Activated naive CD8-positive, alpha-beta T cell (primary cell): ENCODE results near the gene NTN1.

Experiments
- H3K27ac Mint-ChIP-seq: one replicate; pipeline ENCODE4 v1.8.0; 2021; ENCODE audit warnings: mixed read lengths
- H3K27me3 Mint-ChIP-seq: one replicate; pipeline ENCODE4 v1.8.0; 2021; ENCODE audit warnings: mixed read lengths
- H3K36me3 Mint-ChIP-seq: one replicate; pipeline ENCODE4 v1.8.0; 2021; ENCODE audit warnings: mixed read lengths
- H3K4me1 Mint-ChIP-seq: one replicate; pipeline ENCODE4 v1.8.0; 2021; ENCODE audit warnings: low read depth, mixed read lengths
- H3K4me3 Mint-ChIP-seq: one replicate; pipeline ENCODE4 v1.8.0; 2021; ENCODE audit warnings: mild to moderate bottlenecking, mixed read lengths
- H3K9me3 Mint-ChIP-seq: one replicate; pipeline ENCODE4 v1.8.0; 2021; ENCODE audit warnings: low read depth, mixed read lengths

NTN1 gene

DNA sequence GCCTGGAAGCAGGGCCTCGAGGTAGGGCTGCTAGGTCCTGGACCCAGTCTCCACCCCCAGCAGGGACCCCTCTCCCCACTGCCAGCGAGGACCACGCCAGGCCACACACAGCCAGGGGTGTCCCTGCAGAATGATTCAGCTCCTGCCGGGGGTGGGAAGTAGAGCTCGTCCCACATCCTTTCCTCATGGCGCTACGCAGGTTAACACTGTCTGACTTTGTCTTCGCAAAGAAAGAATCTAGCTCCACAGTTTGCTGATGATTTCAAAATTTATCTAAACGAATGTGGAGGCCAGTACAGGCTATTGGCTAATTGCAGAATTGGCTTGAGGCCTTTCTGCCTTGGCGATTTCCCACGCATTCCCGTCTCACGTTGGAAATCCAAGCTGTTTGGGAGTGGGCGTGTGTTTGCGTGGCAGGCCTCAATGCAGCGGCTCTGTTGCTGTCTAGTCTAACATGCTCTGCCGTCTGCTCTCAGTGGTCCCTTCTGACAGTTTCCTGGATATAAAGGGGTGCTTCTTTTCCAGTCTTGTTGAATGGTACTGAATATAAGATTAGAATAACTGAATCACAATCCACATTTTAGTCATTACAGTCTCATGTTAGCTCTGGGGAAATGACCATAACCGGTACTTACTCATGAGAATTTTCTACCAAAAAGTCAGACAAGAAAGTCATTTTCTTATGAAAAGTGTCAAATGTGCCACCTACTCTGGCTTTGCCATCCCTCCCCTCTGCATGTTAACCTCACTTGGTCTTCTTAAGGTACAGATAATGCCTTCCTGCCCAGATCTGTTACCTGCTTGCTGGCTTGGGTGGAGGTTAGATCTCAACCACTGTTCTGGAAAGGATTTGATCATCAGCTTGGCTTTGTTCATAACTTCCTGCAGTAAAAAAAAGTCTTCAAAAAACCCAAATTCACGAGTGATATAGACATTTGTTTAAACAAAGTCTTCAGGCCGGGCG is 252.4 kb downstream of the NTN1 start:
- Mint-ChIP-seq H3K9me3 (no peaks in the 10 kb centered on the region), H3K4me3 (peak overlapping the region; percentile 60), H3K36me3 (peaks cover 16% of the 10 kb centered on the region), H3K27ac (peak overlapping the region; percentile 96), H3K27me3 (no peaks in the 10 kb centered on the region), H3K4me1 (peaks cover 21% of the 10 kb centered on the region)

DNA sequence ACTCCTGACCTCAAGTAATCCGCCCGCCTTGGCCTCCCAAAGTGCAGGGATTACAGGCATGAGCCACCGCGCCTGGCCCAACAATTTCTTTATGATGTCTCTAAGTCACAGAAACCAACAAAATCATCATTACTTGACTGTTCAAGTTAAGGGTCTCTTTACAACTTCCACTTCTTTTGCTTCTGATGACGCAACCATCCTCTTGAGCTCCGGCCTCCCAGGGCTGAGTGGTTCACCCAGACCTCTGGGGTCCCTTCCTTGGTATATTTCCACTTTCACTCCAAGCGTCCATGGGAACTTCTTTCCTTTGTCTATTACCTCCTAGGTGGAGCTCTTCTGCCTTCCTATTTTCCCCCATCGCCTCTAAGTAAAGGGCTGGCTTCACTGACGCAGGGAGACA is 253.7 kb downstream of the NTN1 start:
- Mint-ChIP-seq H3K36me3 (peaks cover 12% of the 10 kb centered on the region), H3K4me1 (peaks cover 21% of the 10 kb centered on the region), H3K27ac (peak overlapping the region; percentile 64), H3K27me3 (no peaks in the 10 kb centered on the region), H3K9me3 (no peaks in the 10 kb centered on the region), H3K4me3 (no peak overlapping the region)

DNA sequence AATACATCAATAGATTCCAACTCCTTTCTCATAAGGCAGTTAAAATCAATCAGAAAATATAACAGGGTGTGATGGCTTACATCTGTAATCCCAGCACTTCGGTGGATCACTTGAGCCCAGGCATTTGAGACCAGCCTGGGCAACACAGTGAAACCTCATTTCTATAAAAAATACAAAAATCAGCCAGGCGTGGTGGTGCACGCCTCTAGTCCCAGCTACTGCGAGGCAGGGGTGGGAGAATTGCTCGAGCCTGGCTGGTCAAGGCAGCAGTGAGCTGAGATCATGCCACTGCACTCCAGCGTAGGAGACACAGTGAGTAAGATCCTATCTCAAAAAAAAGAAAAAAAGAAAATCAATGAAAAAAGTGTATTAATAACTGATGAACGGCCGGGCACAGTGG is 258.6 kb downstream of the NTN1 start:
- Mint-ChIP-seq H3K27me3 (no peaks in the 10 kb centered on the region), H3K4me3 (no peak overlapping the region), H3K9me3 (no peaks in the 10 kb centered on the region), H3K27ac (no peak overlapping the region), H3K4me1 (peaks cover 4% of the 10 kb centered on the region), H3K36me3 (peaks cover 12% of the 10 kb centered on the region)

DNA sequence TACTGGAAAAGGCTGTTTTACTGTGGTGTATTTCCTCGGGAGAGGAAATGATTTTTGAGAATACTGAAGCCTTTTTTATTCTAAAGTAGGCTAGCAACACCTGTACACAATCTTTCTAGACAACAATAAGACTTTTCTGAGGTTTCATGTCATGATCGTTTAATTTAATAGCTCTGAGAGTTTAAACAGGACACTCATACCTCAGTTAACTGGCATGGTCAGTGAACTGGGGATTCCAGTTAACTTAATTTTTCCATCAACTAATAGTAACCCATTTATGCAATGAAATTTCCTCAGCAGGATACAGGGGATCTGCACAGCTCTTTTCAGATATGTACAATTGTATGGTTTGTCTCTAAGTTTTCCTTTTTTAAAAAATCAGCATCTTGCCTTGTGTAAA is 262.6 kb downstream of the NTN1 start:
- H3K4me3 Mint-ChIP-seq, result no peak overlapping the region
- peaks cover 4% of the 10 kb centered on the region for H3K4me1 Mint-ChIP-seq
- H3K36me3 Mint-ChIP-seq, result peaks cover 5% of the 10 kb centered on the region
- no peaks in the 10 kb centered on the region for H3K9me3 Mint-ChIP-seq
- no peaks in the 10 kb centered on the region for H3K27me3 Mint-ChIP-seq
- no peak overlapping the region for H3K27ac Mint-ChIP-seq

DNA sequence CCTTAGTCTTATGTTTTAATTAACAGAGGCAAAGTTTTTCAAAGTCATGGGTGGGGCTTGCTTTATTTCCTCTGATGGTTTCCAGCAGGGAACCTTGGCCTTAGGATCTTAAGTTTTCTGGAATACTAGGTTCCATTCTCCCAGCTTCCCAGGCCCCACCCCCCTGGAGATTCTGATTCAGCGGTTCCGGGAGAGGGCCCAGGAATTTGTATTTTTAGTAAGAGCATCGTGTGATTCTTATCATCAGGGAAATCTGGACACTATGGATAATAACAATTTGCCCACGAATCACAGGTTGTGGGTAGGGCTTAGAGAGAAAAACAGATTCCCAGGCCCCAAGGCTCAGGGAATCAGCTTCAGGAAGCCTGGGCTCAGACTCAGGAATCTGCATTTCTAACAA is 263.6 kb downstream of the NTN1 start:
- Mint-ChIP-seq H3K4me3 (no peak overlapping the region), H3K27ac (no peak overlapping the region), H3K27me3 (no peaks in the 10 kb centered on the region), H3K4me1 (peaks cover 14% of the 10 kb centered on the region), H3K9me3 (no peaks in the 10 kb centered on the region), H3K36me3 (peaks cover 5% of the 10 kb centered on the region)

DNA sequence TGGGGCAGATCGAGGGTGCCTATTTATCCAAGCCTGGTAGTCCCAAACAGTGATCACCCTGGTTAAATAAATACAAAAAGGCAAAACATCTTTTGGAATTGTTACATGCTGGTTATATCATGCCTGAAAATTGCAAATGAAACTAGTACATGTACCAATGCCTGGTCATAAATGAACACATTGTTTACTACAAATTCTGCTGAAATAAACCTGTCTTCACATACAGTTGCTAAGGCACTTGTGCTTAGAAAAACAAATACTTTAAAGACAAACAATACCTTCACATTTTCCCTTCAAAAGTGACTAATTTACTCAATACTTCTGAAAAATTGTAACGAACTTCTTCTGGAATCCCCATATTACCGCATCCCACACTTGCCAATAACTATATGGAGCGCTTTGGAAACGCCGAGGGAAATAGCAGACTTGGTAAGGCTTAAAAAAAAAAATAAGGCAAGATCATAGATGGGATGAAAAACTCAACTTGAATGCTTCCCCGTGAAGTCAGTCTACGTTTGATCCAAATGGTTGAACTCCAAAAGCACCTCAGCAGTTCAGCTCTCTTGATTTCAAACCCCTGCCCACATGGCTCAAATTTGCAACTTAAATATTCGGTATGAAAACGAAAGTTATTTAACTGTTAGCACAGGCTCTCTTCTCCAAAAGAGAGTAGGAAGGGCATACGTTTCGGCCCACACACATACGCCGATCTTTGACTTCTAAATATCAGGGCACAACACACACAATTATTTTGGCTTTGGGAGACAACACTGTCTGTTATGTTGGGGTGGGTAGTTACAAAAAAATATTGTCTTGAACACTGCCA is 264.5 kb downstream of the NTN1 start:
- H3K36me3 Mint-ChIP-seq, result peaks cover 5% of the 10 kb centered on the region
- H3K9me3 Mint-ChIP-seq, result no peaks in the 10 kb centered on the region
- peak overlapping the region; percentile 16 for H3K27ac Mint-ChIP-seq
- peaks cover 23% of the 10 kb centered on the region for H3K4me1 Mint-ChIP-seq
- no peak overlapping the region for H3K4me3 Mint-ChIP-seq
- no peaks in the 10 kb centered on the region for H3K27me3 Mint-ChIP-seq

DNA sequence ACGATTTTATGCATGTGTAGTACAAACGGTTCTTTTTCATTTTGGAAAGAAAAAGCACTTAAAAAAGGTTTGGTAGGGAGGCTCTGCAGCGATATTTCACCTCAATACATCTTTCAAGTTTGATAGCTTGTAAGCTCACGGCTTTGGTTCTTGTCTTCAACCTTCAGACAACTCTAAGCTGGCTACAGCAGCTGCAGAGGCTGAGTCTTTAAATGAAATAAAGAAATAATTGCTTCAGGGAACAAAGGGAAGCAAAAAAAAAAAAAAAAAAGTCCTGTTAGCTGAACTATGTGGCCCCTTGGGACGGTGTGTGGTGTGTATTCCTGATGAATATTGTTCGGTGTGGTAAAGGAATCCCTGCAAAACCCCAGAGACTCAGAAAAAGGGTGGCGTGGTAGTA is 265.1 kb downstream of the NTN1 start:
- Mint-ChIP-seq H3K9me3 (no peaks in the 10 kb centered on the region), H3K4me3 (no peak overlapping the region), H3K27ac (no peak overlapping the region), H3K27me3 (no peaks in the 10 kb centered on the region), H3K4me1 (peaks cover 25% of the 10 kb centered on the region), H3K36me3 (peaks cover 2% of the 10 kb centered on the region)

DNA sequence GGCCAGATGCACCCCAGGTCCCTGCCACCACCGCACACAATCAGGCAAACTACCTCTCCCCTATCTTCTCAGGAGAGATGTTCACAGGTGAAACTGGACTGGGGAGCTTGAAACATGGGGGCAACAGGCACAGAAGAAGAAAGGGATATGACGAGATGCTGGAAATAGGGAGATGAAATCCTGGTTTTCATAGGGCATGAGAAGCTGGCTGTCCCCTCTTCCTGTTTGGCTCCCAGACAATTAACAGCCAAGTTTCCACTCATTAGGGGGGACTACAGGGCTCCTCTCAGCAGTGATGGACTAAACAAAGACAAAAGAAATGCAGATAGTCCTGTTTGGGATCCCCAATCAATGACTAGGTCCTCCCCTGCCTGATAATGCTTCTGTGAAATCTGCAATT is 266.0 kb downstream of the NTN1 start:
- peaks cover 1% of the 10 kb centered on the region for H3K36me3 Mint-ChIP-seq
- H3K9me3 Mint-ChIP-seq, result no peaks in the 10 kb centered on the region
- no peak overlapping the region for H3K4me3 Mint-ChIP-seq
- H3K4me1 Mint-ChIP-seq, result peaks cover 31% of the 10 kb centered on the region
- H3K27ac Mint-ChIP-seq, result peak overlapping the region; percentile 22
- H3K27me3 Mint-ChIP-seq, result no peaks in the 10 kb centered on the region

DNA sequence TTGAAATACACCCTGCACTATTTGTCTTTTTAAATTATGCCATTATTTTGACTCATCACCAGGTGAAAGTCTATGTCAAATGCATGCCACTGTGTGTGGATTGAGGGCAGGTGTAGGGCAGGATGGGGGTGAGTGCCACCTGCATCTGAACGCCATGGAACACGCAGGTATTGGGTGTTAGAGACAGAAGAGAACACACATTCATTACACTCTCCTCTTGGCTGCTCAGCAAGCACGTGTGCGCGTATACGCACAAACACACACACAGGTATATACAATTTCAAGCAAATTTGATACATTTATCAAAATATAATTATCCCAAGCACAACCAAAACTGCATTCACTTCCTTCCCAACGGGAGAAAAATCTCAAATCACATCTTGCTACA is 268.9 kb downstream of the NTN1 start:
- Mint-ChIP-seq H3K36me3 (no peaks in the 10 kb centered on the region), H3K4me3 (peak overlapping the region; percentile 14), H3K4me1 (peaks cover 37% of the 10 kb centered on the region), H3K27ac (peak overlapping the region; percentile 73), H3K9me3 (no peaks in the 10 kb centered on the region), H3K27me3 (no peaks in the 10 kb centered on the region)

DNA sequence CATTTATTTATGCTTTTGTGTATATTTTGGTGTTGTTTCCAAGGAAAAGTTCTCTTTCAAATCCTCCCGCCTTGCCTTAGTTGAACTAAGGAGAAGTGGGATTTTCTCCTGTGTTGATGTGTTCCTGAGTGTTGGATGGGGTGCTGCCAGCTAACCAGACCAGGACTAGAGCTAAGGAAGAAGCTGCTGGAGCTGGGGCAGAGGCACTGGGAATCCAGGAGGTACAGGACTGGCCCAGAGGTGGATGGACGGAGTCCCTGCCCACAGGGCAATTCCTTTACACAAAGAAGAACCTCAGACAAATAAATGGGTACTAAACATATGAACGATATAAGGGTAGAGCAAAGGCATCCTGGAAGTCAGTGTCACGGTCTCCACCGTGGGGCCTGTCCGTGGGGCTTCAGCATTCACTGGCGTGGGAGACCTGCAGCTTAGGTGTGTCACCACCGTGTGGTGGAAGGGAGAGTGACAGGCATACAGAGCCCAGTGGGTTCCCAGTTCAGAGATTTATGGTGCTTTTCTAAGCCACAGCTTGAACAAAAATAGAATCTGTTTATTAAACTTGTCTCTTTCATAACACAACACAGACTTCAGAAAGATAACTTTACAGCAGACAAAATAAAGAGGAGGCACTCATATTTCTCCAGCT is 270.7 kb downstream of the NTN1 start:
- Mint-ChIP-seq H3K27me3 (no peaks in the 10 kb centered on the region), H3K4me3 (no peak overlapping the region), H3K36me3 (no peaks in the 10 kb centered on the region), H3K4me1 (peaks cover 37% of the 10 kb centered on the region), H3K9me3 (no peaks in the 10 kb centered on the region), H3K27ac (no peak overlapping the region)

DNA sequence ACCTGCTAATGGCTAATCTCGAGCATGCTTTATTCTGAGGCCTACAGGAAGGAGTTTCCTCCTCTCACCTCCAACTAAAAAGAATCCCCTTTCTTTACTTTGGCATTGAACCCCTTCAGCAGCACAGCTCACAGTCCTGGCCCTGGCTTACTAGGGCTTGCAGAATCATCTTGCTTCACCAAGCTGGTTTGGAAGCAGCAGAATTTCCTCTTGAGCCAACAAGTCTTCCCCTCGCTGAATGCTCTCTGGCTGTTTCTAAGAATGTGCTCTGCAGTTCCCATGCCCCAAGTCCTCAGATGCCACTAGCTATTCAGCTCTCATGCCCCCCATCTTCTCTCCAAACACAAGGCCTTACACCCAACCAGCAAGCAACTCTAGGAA is 271.2 kb downstream of the NTN1 start:
- Mint-ChIP-seq H3K36me3 (no peaks in the 10 kb centered on the region), H3K4me1 (peaks cover 38% of the 10 kb centered on the region), H3K27me3 (no peaks in the 10 kb centered on the region), H3K9me3 (no peaks in the 10 kb centered on the region), H3K27ac (no peak overlapping the region), H3K4me3 (no peak overlapping the region)
